Peyer's patch (tissue), 4 donors: ENCODE data around the gene CHIA.

Experiments used
- POLR2A ChIP-seq, 2 donors: fragments of 450-650 bp; IDR thresholded peaks; one replicate each; pipeline ENCODE4 v1.5.1; 2017; ENCODE audit warnings: antibody characterized with exemption in 2 of 2, mild to moderate bottlenecking in 2 of 2, moderate library complexity in 2 of 2
- TF ChIP-seq, protein P1 (sequence below), 6 experiments: fragments of 450-650 bp in 4 of 6; fragments of 200-600 bp in 2 of 6; sonication (generic) in 1 of 6; IDR thresholded peaks; one replicate each; pipeline ENCODE4 v1.5.1; 2017 to 2019; ENCODE audit warnings: antibody characterized with exemption in 6 of 6, mild to moderate bottlenecking in 3 of 6, moderate library complexity in 1 of 6

DNA sequence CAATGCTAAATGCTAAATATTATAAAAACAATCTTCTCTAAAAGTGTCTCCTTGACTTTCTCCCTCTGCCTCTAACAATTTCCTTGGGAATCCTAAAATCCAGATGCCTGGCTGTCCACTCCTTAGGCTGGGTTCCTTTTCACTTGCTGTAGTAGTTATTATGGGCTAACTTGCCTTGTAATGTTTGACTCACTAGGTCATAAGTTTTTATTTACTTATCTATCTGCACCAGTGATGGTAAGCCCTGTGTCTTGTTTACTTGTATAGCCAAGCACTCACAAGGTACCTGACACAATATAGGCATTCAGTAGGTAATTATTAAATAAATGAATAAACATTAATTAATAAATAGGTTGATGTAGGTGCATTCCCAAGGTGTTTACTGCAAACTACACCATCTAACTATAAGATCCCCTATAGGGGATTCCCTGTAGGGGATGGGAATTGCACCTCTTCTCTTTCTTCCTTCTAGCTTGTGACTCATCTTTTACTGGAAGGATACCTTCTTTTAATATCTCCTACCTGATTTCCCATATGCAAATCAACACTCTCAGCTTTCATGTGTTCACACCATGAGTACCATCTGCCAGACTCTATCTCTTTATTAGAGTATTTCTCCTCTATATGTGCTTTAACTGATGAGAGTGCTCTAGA lies 14.7 kb upstream of the CHIA start:
- TF ChIP-seq, protein P1, sequence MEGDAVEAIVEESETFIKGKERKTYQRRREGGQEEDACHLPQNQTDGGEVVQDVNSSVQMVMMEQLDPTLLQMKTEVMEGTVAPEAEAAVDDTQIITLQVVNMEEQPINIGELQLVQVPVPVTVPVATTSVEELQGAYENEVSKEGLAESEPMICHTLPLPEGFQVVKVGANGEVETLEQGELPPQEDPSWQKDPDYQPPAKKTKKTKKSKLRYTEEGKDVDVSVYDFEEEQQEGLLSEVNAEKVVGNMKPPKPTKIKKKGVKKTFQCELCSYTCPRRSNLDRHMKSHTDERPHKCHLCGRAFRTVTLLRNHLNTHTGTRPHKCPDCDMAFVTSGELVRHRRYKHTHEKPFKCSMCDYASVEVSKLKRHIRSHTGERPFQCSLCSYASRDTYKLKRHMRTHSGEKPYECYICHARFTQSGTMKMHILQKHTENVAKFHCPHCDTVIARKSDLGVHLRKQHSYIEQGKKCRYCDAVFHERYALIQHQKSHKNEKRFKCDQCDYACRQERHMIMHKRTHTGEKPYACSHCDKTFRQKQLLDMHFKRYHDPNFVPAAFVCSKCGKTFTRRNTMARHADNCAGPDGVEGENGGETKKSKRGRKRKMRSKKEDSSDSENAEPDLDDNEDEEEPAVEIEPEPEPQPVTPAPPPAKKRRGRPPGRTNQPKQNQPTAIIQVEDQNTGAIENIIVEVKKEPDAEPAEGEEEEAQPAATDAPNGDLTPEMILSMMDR (IDR thresholded peaks at IDR 0.05), result no peak
- TF ChIP-seq POLR2A (IDR thresholded peaks at IDR 0.05), result no peak
